Measurements from ENCODE around the gene THEMIS2.

THEMIS2 gene

DNA sequence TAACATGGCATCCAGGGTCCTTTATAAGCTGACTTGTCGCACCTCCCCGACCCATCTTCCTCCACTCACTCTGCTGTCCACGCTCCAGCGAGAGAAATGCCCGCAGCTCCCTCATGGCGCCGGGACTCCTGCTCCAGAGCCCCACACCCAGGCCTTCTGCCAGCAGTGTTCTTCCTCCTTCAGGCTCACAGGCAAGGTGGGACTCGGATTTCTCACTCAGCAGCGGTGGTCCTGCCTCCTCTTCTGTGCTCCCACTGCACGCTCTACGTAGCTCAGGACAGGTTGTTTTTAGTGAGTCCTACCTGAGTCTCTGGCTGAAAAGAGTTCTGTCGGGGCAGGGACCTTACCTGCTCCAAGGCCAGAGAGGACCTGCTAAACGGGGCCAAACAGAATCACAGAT is 11.2 kb downstream of the THEMIS2 start:
- TF ChIP-seq, protein P1, sequence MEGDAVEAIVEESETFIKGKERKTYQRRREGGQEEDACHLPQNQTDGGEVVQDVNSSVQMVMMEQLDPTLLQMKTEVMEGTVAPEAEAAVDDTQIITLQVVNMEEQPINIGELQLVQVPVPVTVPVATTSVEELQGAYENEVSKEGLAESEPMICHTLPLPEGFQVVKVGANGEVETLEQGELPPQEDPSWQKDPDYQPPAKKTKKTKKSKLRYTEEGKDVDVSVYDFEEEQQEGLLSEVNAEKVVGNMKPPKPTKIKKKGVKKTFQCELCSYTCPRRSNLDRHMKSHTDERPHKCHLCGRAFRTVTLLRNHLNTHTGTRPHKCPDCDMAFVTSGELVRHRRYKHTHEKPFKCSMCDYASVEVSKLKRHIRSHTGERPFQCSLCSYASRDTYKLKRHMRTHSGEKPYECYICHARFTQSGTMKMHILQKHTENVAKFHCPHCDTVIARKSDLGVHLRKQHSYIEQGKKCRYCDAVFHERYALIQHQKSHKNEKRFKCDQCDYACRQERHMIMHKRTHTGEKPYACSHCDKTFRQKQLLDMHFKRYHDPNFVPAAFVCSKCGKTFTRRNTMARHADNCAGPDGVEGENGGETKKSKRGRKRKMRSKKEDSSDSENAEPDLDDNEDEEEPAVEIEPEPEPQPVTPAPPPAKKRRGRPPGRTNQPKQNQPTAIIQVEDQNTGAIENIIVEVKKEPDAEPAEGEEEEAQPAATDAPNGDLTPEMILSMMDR (IDR thresholded peaks at IDR 0.05; ENCODE audit: low read depth, low read length), result no peak
- DNase-seq (ENCODE audit: extremely low read depth, low read depth), result no peak

DNA sequence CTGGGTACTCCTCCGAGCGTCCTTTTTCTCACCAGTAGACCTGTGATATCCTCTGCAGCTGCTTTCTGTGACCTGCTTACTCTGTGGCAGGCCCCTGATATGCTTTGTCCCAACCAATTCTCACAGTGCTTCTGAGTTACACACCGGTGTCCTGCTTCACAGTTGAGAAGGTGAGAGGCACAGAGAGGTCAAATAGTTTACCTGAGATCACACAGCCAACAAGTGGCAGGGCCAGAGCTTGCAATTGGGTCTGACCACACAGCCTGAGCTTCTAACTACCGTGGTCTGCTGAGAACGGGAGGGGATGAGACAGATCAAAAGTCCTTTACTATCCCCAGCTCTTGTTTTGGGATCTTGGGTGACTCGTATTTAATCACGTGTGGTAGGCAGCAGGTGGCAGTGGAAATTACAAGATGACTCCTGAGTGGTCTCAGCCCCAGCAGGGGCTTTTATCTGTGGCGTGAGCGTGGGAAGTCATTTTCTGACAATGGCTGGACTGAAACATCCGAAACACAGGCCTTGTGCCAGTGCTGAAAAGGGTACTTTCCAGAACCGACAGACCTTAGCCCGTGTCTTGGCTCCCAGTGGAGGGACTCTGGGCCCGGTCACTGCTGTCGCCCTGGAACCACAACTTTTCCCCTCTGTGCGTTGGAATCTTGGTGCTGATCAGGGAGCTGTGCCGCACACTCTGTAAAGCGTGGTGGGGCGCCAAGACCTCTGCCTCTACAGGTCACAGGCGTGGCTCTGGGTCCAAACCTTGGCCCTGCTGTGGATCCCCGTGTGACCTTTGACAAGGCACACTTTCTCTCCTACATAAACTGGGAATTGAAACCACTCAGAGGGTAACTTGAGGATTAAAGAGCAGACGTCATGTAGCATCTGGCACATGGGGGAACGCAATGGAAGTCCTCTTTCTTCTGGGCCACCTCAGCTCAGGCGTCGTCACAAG is 11.9 kb downstream of the THEMIS2 start:
- TF ChIP-seq, protein P1 (IDR thresholded peaks at IDR 0.05; ENCODE audit: low read depth, low read length), result no peak
- no peak for DNase-seq (ENCODE audit: extremely low read depth, low read depth)

DNA sequence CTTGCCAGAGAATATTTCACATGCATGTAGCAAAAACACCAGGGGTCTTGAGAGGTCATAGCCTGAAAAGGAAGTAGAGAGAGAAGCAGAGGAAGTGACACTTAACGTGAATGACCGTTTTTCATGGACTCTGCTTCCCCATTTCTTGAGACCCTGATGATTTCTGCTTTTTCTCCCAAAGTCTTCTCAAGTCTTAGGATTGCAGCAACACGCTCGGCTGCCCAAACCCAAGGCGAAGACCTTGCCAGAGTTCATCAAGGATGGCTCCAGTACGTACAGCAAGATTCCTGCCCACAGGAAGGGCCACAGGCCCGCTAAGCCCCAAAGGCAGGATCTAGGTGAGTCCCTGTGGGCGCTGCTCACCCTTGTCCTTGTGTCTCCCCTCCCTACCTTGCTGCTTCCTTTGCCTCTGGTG is 12.8 kb downstream of the THEMIS2 start:
- no peak for DNase-seq (ENCODE audit: extremely low read depth, low read depth)
- TF ChIP-seq, protein P1 (IDR thresholded peaks at IDR 0.05; ENCODE audit: low read depth, low read length), result no peak

DNA sequence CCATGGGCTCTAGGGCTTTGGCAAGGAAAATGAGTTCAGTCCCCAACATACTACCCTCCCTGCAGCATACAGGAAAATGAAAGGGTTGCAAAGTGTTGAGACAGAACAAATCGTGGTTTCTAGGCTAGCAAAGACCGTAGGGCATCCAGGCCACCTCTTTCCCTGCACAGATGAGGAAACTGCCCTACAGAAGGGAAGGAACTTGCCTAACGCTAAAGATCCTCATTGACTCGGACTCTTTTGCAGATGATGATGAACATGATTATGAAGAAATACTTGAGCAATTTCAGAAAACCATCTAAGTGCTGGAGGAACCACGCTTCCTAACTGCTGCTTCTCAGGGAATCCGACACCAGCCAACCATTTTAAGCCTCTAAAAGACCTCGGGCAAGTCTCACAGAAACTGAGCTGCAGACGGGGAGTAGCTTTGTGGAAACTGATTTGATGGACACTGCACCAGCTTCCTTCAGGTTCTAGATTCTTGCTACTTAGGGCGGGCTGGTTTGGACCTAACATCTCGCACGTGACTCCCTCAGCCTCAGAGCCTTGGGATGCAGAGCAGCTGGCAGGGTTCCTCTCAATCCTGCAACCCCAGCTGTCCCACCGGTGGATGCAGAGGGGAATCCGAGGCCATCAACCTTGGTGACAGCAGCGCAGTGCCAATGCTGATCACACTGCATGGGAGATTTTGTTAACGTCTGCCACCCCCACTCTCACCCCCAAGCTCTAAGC is 13.4 kb downstream of the THEMIS2 start:
- TF ChIP-seq, protein P1 (IDR thresholded peaks at IDR 0.05; ENCODE audit: low read depth, low read length), result no peak
- no peak for DNase-seq (ENCODE audit: extremely low read depth, low read depth)

DNA sequence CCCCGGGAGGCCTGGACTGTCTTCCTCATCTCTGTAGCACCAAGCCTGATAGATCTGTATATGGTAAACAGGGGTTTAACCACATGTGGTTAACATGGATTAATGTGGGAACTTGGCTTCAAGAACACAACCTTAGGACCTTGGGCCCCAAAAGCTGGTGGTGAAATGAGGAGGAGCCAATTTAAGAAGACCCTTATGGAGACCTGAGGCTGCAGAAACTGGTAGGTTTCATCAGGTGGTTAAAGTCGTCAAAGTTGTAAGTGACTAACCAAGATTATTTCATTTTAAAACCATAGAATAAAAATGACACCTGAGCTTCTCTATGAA is 14.0 kb downstream of the THEMIS2 start:
- no peak for DNase-seq (ENCODE audit: extremely low read depth, low read depth)
- TF ChIP-seq, protein P1 (IDR thresholded peaks at IDR 0.05; ENCODE audit: low read depth, low read length), result no peak

DNA sequence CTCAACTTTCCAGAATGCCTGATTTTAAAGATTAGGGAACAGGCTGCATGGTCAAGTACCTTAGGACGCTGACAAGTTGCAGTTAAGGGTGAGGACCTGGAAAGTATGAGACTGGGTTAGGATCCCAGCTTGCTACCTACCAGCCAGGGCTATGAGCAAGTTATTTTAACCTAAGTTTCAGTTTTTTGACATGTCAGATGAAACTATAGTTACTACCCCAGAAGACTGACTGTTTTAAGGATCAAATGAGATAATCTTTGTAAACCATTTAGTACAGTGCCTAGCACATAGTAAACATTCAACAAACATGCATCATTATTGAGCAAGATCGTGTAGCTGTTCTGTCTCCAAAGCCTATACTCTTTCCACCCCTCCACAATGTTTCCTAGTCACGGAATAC is 14.4 kb downstream of the THEMIS2 start:
- TF ChIP-seq, protein P1 (IDR thresholded peaks at IDR 0.05; ENCODE audit: low read depth, low read length), result no peak
- no peak for DNase-seq (ENCODE audit: extremely low read depth, low read depth)
